GM12891 (cell line): ENCODE measurements around the gene PEPD.

Source experiments
- PAX5 ChIP-seq: IDR thresholded peaks from 2 replicates; pipeline ENCODE4 v1.6.1; 2011; ENCODE audit warnings: low read length, moderate library complexity, mild to moderate bottlenecking; ENCODE audit not compliant: insufficient read depth, severe bottlenecking
- POLR2A ChIP-seq: IDR thresholded peaks from 2 replicates; pipeline ENCODE4 v1.6.1; 2011; ENCODE audit warnings: low read depth, low read length, control low read depth
- POLR2AphosphoS5 ChIP-seq: IDR thresholded peaks from 2 replicates; pipeline ENCODE4 v1.6.1; 2011; ENCODE audit warnings: low read depth, low read length, control low read depth
- SPI1 ChIP-seq: IDR thresholded peaks from 2 replicates; pipeline ENCODE4 v1.6.1; 2011; ENCODE audit warnings: low read depth, low read length, control low read depth
- TAF1 ChIP-seq: IDR thresholded peaks from 2 replicates; pipeline ENCODE4 v1.6.1; 2011; ENCODE audit warnings: low read depth, low read length, control low read depth

DNA sequence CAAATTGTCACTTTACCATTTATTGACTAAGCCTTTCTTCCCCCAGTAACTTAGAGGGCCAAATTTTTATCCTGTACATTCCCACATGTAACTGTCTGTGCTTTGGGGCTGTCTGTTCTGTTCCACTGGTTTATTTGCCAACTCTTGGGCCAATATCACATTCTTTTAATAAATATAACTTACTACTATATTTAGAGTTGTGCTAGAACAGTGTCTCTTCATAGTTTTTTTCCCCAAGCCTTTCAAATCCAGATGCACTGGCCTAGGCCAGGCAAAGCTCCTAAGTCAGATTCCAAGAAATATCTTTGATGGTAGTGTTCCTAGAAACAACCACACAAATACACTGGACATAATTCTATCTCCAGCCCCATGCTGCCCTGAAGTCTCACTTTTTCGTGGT lies 164.0 kb downstream of the PEPD start:
- no peak for TF ChIP-seq POLR2A
- TF ChIP-seq POLR2AphosphoS5, result no peak
- no peak for TF ChIP-seq SPI1
- no peak for TF ChIP-seq TAF1
- no peak for TF ChIP-seq PAX5
